A549 (cell line): ENCODE data around the gene INPP5A. TPM values are rescaled to one million over a fixed set of nuclear protein-coding genes. Genes with fewer than 3 reads are reported as not detected.
"Not testable (repeated sequence)": the region's sequence is repeated elsewhere in the genome, so short reads cannot be mapped to it uniquely, and the experiment has no call there.

Experiments used
- ATAC-seq, 2 experiments: fragments of 200-7000 bp in 1 of 2; fragments of >200 bp in 1 of 2; cut with Nextera tagmentation in 1 of 2; cut with Tn5 transposase in 1 of 2; 3 replicates each; pipeline versions ENCODE4 v1.8.0 to v1.9.1; 2018 to 2020; ENCODE audit warnings: mild to moderate bottlenecking in 1 of 2, moderate library complexity in 1 of 2
- CTCF ChIA-PET: fragments of 300-600 bp; sonication (Branson Sonifier 250); formaldehyde crosslinking; extraction: SDS; loops from one replicate; lab custom pipeline; 2021; ENCODE audit warnings: antibody characterized with exemption, inconsistent platforms; lab: Yijun Ruan, JAX
- POLR2A ChIA-PET: fragments of 350-600 bp; formaldehyde crosslinking; extraction: SDS; loops from one replicate; lab custom pipeline; 2021; ENCODE audit warnings: antibody characterized with exemption, inconsistent platforms; lab: Yijun Ruan, JAX
- DNase-seq, 2 experiments: peaks; one replicate each; pipeline versions ENCODE4 v3.0.0 to v3.0.0-alpha.2; 2011 to 2016; ENCODE audit warnings: low read depth in 1 of 2, low spot score in 1 of 2
- FAIRE-seq: peaks from 2 replicates; lab custom pipeline; 2011; peaks lifted over from hg19 to GRCh38; lab: Jason Lieb, UNC
- H3K27ac ChIP-seq, 2 experiments: fragments of >200 bp; sonication (Bioruptor Twin); formaldehyde crosslinking; 3 replicates each; pipeline ENCODE4 v1.5.1; 2016 to 2017
- H3K4me1 ChIP-seq: fragments of >200 bp; sonication (Bioruptor Twin); formaldehyde crosslinking; 3 replicates; pipeline ENCODE4 v1.6.1; 2016
- H3K4me2 ChIP-seq: fragments of >200 bp; sonication (Bioruptor Twin); formaldehyde crosslinking; 3 replicates; pipeline ENCODE4 v1.6.1; 2016
- H3K4me3 ChIP-seq: fragments of >200 bp; sonication (Bioruptor Twin); formaldehyde crosslinking; 3 replicates; pipeline ENCODE4 v1.5.1; 2016
- H3K9me3 ChIP-seq: fragments of >200 bp; sonication (Bioruptor Twin); formaldehyde crosslinking; 3 replicates; pipeline ENCODE4 v1.6.1; 2016
- CBX8 ChIP-seq: fragments of 200-600 bp; sonication (generic); IDR thresholded peaks from 2 replicates; pipeline ENCODE4 v1.6.1; 2016
- CHD4 ChIP-seq: fragments of 200-600 bp; sonication (generic); IDR thresholded peaks from 2 replicates; pipeline ENCODE4 v1.6.1; 2016; ENCODE audit warnings: antibody characterized with exemption, mild to moderate bottlenecking, borderline replicate concordance
- HDAC2 ChIP-seq: fragments of 200-600 bp; sonication (generic); IDR thresholded peaks from 2 replicates; pipeline ENCODE4 v1.6.1; 2016
- HOXA7 ChIP-seq: fragments of 250-450 bp; sonication (Bioruptor Pico); IDR thresholded peaks from 2 replicates; pipeline ENCODE4 v1.5.0; 2020; ENCODE audit warnings: mild to moderate bottlenecking, moderate library complexity
- MYC ChIP-seq: IDR thresholded peaks from 2 replicates; pipeline ENCODE4 v1.6.1; 2012; ENCODE audit warnings: mild to moderate bottlenecking, inconsistent platforms, low read length, improper control_type of control experiment, borderline replicate concordance
- POLR2A ChIP-seq: IDR thresholded peaks from 2 replicates; pipeline ENCODE4 v1.6.1; 2012; ENCODE audit warnings: mild to moderate bottlenecking, low read length
- RFX5 ChIP-seq: fragments of 450-650 bp; IDR thresholded peaks from 2 replicates; pipeline ENCODE4 v1.7.1; 2014; ENCODE audit warnings: antibody characterized with exemption, mild to moderate bottlenecking, moderate library complexity
- SMC3 ChIP-seq: fragments of >200 bp; sonication (Bioruptor Twin); formaldehyde crosslinking; IDR thresholded peaks from 3 replicates; pipeline ENCODE4 v1.6.1; 2018; ENCODE audit warnings: inconsistent platforms
- ZNF302 ChIP-seq: fragments of 250-450 bp; sonication (Bioruptor Pico); IDR thresholded peaks from 2 replicates; pipeline ENCODE4 v1.9.0; 2021; ENCODE audit warnings: inconsistent platforms, mild to moderate bottlenecking, moderate library complexity
- ZSCAN20 ChIP-seq: fragments of 250-450 bp; sonication (Bioruptor Pico); IDR thresholded peaks from 2 replicates; pipeline ENCODE4 v1.8.0; 2022; ENCODE audit warnings: mild to moderate bottlenecking, moderate library complexity
- whole genome bisulfite sequencing: methylation state at CpG from one replicate; pipeline ENCODE4 v1.1.6; 2017; ENCODE audit errors: missing lambda C conversion rate; 5-methylcytosine and 5-hydroxymethylcytosine counted together
- polyA plus RNA-seq, 4 experiments: library from polyadenylated mRNA; depleted of rRNA in 3 of 4; stranded (reverse); fragments of >200 nt; fragmentation: RNase III in 1 of 4; extraction: RNeasy Plus Mini Kit Qiagen cat#74134 plus additional on column Dnase treatment in 1 of 4; gene quantifications; 2 replicates in 3 of 4; 3 replicates in 1 of 4; pipeline ENCODE4 v1.2.3, GENCODE V29; 2011 to 2017
- TF ChIP-seq, protein P1 (sequence below): fragments of >200 bp; sonication (Bioruptor Twin); formaldehyde crosslinking; IDR thresholded peaks from 2 replicates; pipeline ENCODE4 v1.6.1; 2016
- TF ChIP-seq, protein P2 (sequence below): fragments of >200 bp; sonication (Bioruptor Twin); formaldehyde crosslinking; IDR thresholded peaks from 3 replicates; pipeline ENCODE4 v1.5.1; 2016
- TF ChIP-seq, protein P3 (sequence below): fragments of 200-600 bp; sonication (generic); IDR thresholded peaks from 2 replicates; pipeline ENCODE4 v1.6.1; 2016; ENCODE audit warnings: antibody characterized with exemption, mild to moderate bottlenecking, moderate library complexity

INPP5A gene
- polyA plus RNA-seq, 2 of the 4 experiments (the other 2 are of a cell fraction): 13.7 to 15.1 TPM

DNA sequence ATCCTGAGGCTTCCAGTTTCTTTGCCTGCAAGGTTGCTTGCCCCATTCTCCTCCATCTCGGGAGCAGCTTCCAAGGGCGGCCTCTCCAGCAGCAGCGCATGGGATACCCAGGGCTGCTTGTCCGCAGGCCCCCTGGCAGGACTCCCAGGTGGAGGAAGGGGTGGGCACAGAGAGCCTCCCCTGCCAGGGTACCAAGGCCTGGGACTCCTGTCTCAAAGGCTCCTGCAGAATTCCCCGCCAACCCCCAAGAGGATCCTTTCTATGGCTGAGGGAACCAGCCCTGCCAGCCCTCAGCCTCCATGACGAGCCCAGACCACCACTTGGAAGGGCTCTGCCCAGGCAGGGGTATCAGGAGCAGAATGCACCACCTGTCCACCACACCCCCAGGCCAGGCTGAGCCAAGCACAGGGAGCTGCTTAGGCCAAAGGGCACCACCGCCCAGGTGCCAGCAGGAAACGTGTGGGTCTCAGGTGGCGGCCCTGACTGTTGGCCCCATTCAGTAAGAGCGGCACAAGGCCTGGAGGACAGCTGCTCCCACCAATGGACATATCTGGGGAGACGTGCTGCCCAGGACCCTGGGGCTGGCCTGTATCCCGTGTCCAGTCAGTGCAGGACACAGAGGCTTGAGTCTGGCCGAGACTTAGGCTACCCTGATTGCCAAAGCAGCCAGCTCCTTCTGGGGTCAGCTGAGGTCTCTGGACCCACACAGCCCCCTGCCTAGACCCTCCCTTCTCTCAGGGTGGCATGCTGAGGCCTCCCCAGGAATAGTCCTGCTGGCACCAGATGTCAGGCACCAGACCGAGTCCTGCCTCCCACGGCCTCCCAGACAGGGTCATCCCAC lies 33.8 kb upstream of the INPP5A start:
- Histone ChIP-seq H3K27ac (no peak overlapping the region), H3K9me3 (no peaks in the 10 kb centered on the region), H3K4me3 (no peak overlapping the region), H3K4me1 (no peaks in the 10 kb centered on the region), H3K4me2 (no peak overlapping the region)
- ChIA-PET CTCF (interaction anchor here (0.8 to 1.1 kb wide), 2 partner anchors 10 to 151 kb away, joined by 3 read pairs; no protein-coding TSS in a partner anchor), POLR2A (no interaction called here)
- no peak for ATAC-seq
- WGBS: 73% methylated on average over 10 of the region's 15 CpGs
- no peak for FAIRE-seq
- DNase-seq: no peak
- no peak for TF ChIP-seq CBX8
- TF ChIP-seq HDAC2: no peak
- no peak for TF ChIP-seq HOXA7 (CRISPR knock-in tag)
- TF ChIP-seq MYC: no peak
- TF ChIP-seq RFX5: no peak
- no peak for TF ChIP-seq ZSCAN20 (CRISPR knock-in tag)
- TF ChIP-seq ZNF302 (CRISPR knock-in tag): no peak
- TF ChIP-seq, protein P1, sequence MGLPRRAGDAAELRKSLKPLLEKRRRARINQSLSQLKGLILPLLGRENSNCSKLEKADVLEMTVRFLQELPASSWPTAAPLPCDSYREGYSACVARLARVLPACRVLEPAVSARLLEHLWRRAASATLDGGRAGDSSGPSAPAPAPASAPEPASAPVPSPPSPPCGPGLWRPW: no peak
- TF ChIP-seq, protein P2, sequence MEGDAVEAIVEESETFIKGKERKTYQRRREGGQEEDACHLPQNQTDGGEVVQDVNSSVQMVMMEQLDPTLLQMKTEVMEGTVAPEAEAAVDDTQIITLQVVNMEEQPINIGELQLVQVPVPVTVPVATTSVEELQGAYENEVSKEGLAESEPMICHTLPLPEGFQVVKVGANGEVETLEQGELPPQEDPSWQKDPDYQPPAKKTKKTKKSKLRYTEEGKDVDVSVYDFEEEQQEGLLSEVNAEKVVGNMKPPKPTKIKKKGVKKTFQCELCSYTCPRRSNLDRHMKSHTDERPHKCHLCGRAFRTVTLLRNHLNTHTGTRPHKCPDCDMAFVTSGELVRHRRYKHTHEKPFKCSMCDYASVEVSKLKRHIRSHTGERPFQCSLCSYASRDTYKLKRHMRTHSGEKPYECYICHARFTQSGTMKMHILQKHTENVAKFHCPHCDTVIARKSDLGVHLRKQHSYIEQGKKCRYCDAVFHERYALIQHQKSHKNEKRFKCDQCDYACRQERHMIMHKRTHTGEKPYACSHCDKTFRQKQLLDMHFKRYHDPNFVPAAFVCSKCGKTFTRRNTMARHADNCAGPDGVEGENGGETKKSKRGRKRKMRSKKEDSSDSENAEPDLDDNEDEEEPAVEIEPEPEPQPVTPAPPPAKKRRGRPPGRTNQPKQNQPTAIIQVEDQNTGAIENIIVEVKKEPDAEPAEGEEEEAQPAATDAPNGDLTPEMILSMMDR: no peak
- TF ChIP-seq POLR2A: no peak
- no peak for TF ChIP-seq CHD4
- TF ChIP-seq, protein P3, sequence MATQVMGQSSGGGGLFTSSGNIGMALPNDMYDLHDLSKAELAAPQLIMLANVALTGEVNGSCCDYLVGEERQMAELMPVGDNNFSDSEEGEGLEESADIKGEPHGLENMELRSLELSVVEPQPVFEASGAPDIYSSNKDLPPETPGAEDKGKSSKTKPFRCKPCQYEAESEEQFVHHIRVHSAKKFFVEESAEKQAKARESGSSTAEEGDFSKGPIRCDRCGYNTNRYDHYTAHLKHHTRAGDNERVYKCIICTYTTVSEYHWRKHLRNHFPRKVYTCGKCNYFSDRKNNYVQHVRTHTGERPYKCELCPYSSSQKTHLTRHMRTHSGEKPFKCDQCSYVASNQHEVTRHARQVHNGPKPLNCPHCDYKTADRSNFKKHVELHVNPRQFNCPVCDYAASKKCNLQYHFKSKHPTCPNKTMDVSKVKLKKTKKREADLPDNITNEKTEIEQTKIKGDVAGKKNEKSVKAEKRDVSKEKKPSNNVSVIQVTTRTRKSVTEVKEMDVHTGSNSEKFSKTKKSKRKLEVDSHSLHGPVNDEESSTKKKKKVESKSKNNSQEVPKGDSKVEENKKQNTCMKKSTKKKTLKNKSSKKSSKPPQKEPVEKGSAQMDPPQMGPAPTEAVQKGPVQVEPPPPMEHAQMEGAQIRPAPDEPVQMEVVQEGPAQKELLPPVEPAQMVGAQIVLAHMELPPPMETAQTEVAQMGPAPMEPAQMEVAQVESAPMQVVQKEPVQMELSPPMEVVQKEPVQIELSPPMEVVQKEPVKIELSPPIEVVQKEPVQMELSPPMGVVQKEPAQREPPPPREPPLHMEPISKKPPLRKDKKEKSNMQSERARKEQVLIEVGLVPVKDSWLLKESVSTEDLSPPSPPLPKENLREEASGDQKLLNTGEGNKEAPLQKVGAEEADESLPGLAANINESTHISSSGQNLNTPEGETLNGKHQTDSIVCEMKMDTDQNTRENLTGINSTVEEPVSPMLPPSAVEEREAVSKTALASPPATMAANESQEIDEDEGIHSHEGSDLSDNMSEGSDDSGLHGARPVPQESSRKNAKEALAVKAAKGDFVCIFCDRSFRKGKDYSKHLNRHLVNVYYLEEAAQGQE: no peak

DNA sequence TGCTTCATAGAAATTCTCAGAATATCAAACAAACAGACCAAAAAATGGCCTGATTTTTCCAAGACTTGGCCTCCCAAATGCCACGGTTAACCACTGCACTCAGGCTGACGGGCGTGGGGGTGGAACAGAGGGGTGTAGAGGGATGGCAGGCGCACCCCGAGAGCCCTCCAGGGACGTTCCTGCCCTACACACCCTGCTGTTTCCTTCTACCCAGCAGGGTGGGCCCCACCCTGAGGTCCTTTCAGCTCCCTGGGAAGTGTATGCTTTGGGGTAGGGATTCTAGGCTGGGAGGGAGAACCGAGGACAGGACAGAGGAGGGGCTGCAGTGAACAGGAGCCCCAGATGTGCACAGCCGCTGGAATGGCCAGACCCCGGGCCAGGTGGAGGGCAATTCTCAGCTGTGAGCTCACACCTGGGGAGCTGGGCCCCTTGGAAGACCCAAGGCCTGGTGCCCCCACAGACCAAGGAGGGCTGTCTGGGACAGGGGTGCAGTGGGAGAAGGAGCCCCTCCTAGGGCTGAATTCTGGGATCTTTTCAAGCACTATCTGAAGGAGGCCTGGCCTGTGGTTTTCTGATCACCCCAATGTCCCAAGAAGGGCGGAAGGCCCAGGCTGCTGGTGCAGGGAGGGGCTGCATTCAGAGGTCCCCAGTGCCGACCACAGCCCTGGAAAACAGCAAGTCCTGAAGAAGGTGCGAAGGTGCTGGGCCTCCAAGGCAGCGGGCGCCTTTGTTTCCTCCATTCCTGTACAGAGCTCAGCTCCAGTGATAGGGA lies 32.9 kb upstream of the INPP5A start:
- POLR2A ChIA-PET: interaction anchor here (0.6 kb wide), 1 partner anchor 22 kb away, joined by 3 read pairs; no protein-coding TSS in a partner anchor
- ATAC-seq (no peak), FAIRE-seq (no peak)
- no peak overlapping the region for H3K27ac ChIP-seq
- no peak overlapping the region for H3K4me2 ChIP-seq
- no peak for TF ChIP-seq SMC3
- TF ChIP-seq, all 56 proteins: peak for 0
- 63% methylated on average over 14 of the region's 14 CpGs for WGBS
- H3K4me3 ChIP-seq: no peak overlapping the region
- CTCF ChIA-PET: no interaction called here
- no peak for DNase-seq
- H3K4me1 ChIP-seq: no peaks in the 10 kb centered on the region
- H3K9me3 ChIP-seq: no peaks in the 10 kb centered on the region

DNA sequence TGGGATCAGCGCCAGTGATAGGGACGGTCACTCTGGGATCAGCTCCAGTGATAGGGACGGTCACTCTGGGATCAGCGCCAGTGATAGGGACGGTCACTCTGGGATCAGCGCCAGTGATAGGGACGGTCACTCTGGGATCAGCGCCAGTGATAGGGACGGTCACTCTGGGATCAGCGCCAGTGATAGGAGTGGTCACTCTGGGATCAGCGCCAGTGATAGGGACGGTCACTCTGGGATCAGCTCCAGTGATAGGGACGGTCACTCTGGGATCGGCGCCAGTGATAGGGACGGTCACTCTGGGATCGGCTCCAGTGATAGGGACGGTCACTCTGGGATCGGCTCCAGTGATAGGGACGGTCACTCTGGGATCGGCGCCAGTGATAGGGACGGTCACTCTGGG lies 32.0 kb upstream of the INPP5A start:
- WGBS: 65% methylated on average over 8 of the region's 23 CpGs
- not testable (repeated sequence) for H3K9me3 ChIP-seq, H3K27ac ChIP-seq

More for the DNA sequence above, 32.0 kb upstream of the INPP5A start:
- H3K4me3 ChIP-seq, H3K4me1 ChIP-seq, POLR2A ChIA-PET, DNase-seq, H3K4me2 ChIP-seq, FAIRE-seq, CTCF ChIA-PET, ATAC-seq: not testable (repeated sequence)
